GM10847 (cell line): ENCODE data around the gene GNAO1.

Experiments
- POLR2A ChIP-seq: IDR thresholded peaks from 2 replicates; pipeline ENCODE4 v1.6.1; 2011; ENCODE audit not compliant: insufficient read length; ENCODE audit errors: extremely low read depth

The GNAO1 gene

GRCh38 chr16:56330476-56330875 is 139.2 kb downstream of the GNAO1 start:
- no peak for TF ChIP-seq POLR2A

- TF ChIP-seq POLR2A = no peak
These were observed 140.1 kb downstream of the GNAO1 start for GRCh38 chr16:56331399-56331798.

- TF ChIP-seq POLR2A = no peak
These were observed 140.6 kb downstream of the GNAO1 start for GRCh38 chr16:56331915-56332314.

GRCh38 chr16:56332464-56333079 is 141.3 kb downstream of the GNAO1 start:
- TF ChIP-seq POLR2A = no peak

- no peak for TF ChIP-seq POLR2A
These were observed 143.5 kb downstream of the GNAO1 start for GRCh38 chr16:56334761-56335160.

GRCh38 chr16:56336071-56336688 is 144.9 kb downstream of the GNAO1 start:
- TF ChIP-seq POLR2A = no peak

GRCh38 chr16:56336711-56337110 is 145.4 kb downstream of the GNAO1 start:
- TF ChIP-seq POLR2A = no peak

- TF ChIP-seq POLR2A = no peak
These were observed 146.0 kb downstream of the GNAO1 start for GRCh38 chr16:56337131-56337857.

GRCh38 chr16:56337858-56338325 is 146.6 kb downstream of the GNAO1 start:
- TF ChIP-seq POLR2A = no peak

GRCh38 chr16:56338566-56339318 is 147.5 kb downstream of the GNAO1 start:
- no peak for TF ChIP-seq POLR2A

- no peak for TF ChIP-seq POLR2A
These were observed 148.3 kb downstream of the GNAO1 start for GRCh38 chr16:56339431-56340195.

GRCh38 chr16:56340416-56340815 is 149.1 kb downstream of the GNAO1 start:
- TF ChIP-seq POLR2A = no peak

GRCh38 chr16:56340864-56341365 is 149.6 kb downstream of the GNAO1 start:
- TF ChIP-seq POLR2A = no peak

- no peak for TF ChIP-seq POLR2A
These were observed 150.5 kb downstream of the GNAO1 start for GRCh38 chr16:56341656-56342399.
